Right ventricle myocardium inferior (tissue), 1 donor: ENCODE results near the gene CLK3. TPM values are rescaled to one million over a fixed set of nuclear protein-coding genes. Genes with fewer than 3 reads are reported as not detected.
"Not testable (repeated sequence)": the region's sequence is repeated elsewhere in the genome, so short reads cannot be mapped to it uniquely, and the experiment has no call there.

ENCODE experiments used
- ATAC-seq: fragments of 200-7000 bp; cut with Tn5 transposase; one replicate; pipeline ENCODE4 v1.9.1; 2020; ENCODE audit warnings: mild to moderate bottlenecking, moderate library complexity
- DNase-seq: peaks from one replicate; pipeline ENCODE4 v3.0.0; 2021; ENCODE audit errors: missing footprints
- intact Hi-C: fragments of 100-400 bp; cut with DNase I; formaldehyde crosslinking; loops from one replicate; pipeline ENCODE4 v1.11.0; 2022
- total RNA-seq: library from RNA; stranded (reverse); fragmentation: NEBNext Ultra II Directional; extraction: Animal tissue kit (Norgen Biotek cat#: 25700); gene quantifications from one replicate; pipeline ENCODE4 v1.2.1, GENCODE V29; 2021
- donor health status: DM: no; HTN: yes; CAD: no; lungs with severe emphysema.

The CLK3 gene
- total RNA-seq, 1 donor from 2014 or later: 47.3 TPM

GRCh38 chr15:74656935-74657535 is 41.4 kb downstream of the CLK3 start:
- ATAC-seq (peak; percentile 22), DNase-seq (no peak)
- intact Hi-C loops: loop anchor here (5.0 to 10.0 kb wide), 2 partner anchors 40 to 68 kb away; partner anchors contain the start of genes CYP1A1 and EDC3

GRCh38 chr15:74657846-74658245 is 42.2 kb downstream of the CLK3 start:
- intact Hi-C loops: loop anchor here (5.0 to 10.0 kb wide), 2 partner anchors 39 to 67 kb away; partner anchors contain the start of genes CYP1A1 and EDC3
- DNase-seq (no peak), ATAC-seq (no peak)

DNA sequence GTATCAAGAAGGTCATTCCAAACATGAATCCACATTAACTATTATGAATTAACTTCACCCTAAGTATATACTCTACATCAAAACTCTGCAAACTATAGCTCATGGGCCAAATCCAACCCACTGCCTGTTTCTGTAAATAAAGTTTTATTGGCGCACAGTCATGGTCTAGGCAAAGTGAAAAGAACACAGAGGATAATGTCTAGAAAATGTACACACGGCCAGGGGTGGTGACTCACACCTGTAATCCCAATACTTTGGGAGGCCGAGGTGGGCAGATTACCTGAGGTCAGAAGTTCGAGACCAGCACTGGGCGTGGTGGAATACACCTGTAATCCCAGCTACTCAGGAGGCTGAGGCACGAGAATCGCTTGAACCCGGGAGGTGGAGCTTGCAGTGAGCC is 45.6 kb downstream of the CLK3 start:
- intact Hi-C loops, ATAC-seq, DNase-seq: not testable (repeated sequence)

- ATAC-seq: no peak
- no peak for DNase-seq
- intact Hi-C loops: no loop called here
Measured at GRCh38 chr15:74662064-74662860, 46.6 kb downstream of the CLK3 start.

DNA sequence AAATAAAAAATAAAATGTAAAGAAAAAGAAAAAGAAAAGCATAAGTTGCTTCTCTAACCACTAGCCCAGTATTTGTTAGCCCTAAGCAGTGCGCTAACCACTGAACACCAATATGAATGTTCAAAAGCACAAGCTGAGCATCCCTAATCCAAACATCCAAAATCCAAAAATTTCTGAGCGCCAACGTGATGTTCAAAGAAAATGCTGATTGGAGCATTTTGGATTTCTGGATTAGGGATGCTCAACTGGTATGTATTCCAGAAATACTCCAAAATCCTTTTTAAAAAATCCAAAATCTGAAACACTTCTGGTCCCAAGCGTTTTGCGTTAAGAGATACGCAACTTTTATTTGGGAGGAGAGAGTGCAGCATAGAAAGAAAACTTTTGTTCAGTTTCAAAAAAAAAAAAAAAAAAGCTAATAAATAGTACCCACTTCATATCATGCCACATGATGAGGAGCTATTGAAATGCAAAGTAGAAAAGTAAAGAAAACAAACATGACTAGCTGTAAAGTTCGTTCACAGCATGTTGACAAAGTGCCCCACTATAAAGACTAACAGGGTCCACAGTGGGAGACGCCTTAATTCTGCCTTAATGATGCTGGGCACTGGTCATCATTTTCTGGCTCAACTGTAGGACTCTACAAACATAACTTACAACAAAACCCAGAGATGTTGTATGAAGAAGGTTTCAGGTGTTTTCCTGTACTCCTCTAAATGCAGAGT is 47.8 kb downstream of the CLK3 start:
- intact Hi-C loops: no loop called here
- ATAC-seq (no peak), DNase-seq (no peak)

DNA sequence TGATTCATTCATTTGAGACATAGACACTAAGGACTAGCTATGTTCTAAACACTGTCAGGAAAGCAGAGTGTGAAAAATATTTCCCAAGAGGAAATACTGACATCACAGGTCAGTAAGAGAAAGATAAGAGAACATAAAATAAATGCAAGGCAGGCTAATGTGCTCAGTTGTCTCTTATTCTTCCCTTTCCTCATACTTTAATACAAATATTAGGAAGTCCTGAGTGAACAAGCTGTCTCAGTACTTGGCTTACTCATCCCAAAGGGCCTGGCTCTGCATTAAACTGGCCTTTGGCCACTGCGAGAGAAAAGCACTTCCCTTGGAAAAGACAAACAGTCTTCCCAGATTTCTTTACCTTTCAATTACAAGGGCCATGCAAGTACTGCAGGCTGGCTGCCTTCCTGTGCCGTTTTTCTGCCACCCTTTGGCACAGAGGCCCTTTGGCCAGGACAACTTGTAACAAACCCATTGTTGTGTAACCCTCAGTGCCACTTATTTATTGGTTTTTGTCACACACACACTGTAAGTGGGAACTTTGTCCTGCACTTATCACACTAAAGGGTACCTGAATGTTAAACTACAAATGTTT is 48.5 kb downstream of the CLK3 start:
- intact Hi-C loops: no loop called here
- DNase-seq (no peak), ATAC-seq (peak; percentile 87)

GRCh38 chr15:74664670-74665069 is 49.0 kb downstream of the CLK3 start:
- ATAC-seq: no peak
- no peak for DNase-seq
- intact Hi-C loops: no loop called here

GRCh38 chr15:74667975-74668374 is 52.3 kb downstream of the CLK3 start:
- DNase-seq: no peak
- ATAC-seq: no peak

GRCh38 chr15:74669627-74670026 is 54.0 kb downstream of the CLK3 start:
- DNase-seq: no peak
- intact Hi-C loops: no loop called here
- ATAC-seq: no peak

More at GRCh38 chr15:74667975-74668374, 52.3 kb downstream of the CLK3 start:
- intact Hi-C loops: no loop called here

DNA sequence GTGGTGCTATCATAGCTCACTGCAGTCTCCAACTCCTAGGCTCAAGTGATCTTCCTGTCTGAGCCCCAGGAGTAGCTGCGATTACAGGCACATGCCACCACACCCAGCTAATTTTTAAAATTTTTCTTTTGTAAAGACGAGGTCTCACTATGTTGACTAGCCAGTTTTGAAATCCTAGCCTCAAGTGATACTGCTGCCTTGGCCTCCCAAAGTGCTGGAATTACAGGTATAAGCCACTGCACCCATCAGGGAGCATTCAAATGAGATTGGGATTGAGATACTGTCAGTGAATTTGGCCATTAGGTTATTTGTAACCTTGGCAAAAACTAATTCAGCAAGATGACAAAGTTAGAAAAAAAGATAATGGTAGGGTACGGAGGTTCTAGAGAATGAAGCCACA is 58.5 kb downstream of the CLK3 start:
- intact Hi-C loops: no loop called here
- DNase-seq (no peak), ATAC-seq (no peak)

DNA sequence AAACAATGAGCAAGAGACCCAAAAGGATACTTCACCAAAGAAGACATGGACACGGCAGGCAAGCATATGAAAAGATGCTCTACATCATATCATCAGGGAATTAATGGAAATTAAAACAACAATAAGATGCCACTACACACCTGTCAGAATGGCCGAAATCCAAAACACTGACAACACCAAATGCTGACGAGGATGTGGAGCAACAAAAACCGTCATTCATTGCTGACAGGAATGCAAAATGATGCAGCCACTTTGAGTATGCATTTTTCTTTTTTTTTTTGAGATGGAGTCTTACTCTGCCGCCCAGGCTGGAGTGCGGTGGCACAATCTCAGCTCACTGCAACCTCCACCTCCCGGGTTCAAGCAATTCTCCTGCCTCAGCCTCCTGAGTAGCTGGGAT is 61.2 kb downstream of the CLK3 start:
- ATAC-seq (no peak), DNase-seq (no peak)
- intact Hi-C loops: no loop called here

Other genes starting within 250 kb of the CLK3 start
- gene CYP11A1, start 248.2 kb upstream of the CLK3 start, total RNA-seq: 0.24 TPM
- 1.6 TPM for gene SEMA7A, start 181.9 kb upstream of the CLK3 start, total RNA-seq
- gene UBL7, start 154.7 kb upstream of the CLK3 start, total RNA-seq: 47.7 TPM
- 1.4 TPM for gene ARID3B, start 74.6 kb upstream of the CLK3 start, total RNA-seq
- 13.5 TPM for gene EDC3, start 80.2 kb downstream of the CLK3 start, total RNA-seq
- gene CYP1A1, start 109.7 kb downstream of the CLK3 start, total RNA-seq: 0.32 TPM
- gene CYP1A2, start 133.0 kb downstream of the CLK3 start, total RNA-seq: not detected
- 41.8 TPM for gene CSK, start 166.2 kb downstream of the CLK3 start, total RNA-seq
- gene LMAN1L, start 197.0 kb downstream of the CLK3 start, total RNA-seq: 21.9 TPM
- 2.8 TPM for gene CPLX3, start 210.8 kb downstream of the CLK3 start, total RNA-seq
- gene ULK3, start 227.3 kb downstream of the CLK3 start, total RNA-seq: 42.3 TPM